Fibroblast of pulmonary artery (primary cell): Measurements from ENCODE around the gene HOXA4.

Source experiments
- DNase-seq: peaks from one replicate; pipeline ENCODE4 v3.0.0-alpha.2; 2010; ENCODE audit warnings: low read depth
- H3K4me3 ChIP-seq: replicated peaks from 2 replicates; pipeline ENCODE4 v1.5.1; 2011; ENCODE audit warnings: low read depth, mild to moderate bottlenecking, control low read depth, low read length, moderate library complexity
- CTCF ChIP-seq: IDR thresholded peaks from 2 replicates; pipeline ENCODE4 v1.5.1; 2011; ENCODE audit warnings: mild to moderate bottlenecking, control low read depth, low read length, inconsistent platforms; ENCODE audit errors: missing control alignments

HOXA4 gene

GRCh38 chr7:27083646-27084045 lies 46.9 kb downstream of the HOXA4 start:
- TF ChIP-seq CTCF, result no peak

GRCh38 chr7:27082171-27082570 lies 48.4 kb downstream of the HOXA4 start:
- H3K4me3 ChIP-seq, result no peak overlapping the region
- no peak for TF ChIP-seq CTCF
- DNase-seq, result no peak

More at GRCh38 chr7:27083646-27084045, 46.9 kb downstream of the HOXA4 start:
- no peak for DNase-seq
- no peak overlapping the region for H3K4me3 ChIP-seq

- H3K4me3 ChIP-seq, result no peak overlapping the region
- no peak for DNase-seq
- TF ChIP-seq CTCF, result no peak
Observed at GRCh38 chr7:27080844-27081436, 49.6 kb downstream of the HOXA4 start.

- H3K4me3 ChIP-seq, result no peak overlapping the region
- DNase-seq, result no peak
- TF ChIP-seq CTCF, result no peak
Observed at GRCh38 chr7:27079234-27079975, 51.2 kb downstream of the HOXA4 start.

GRCh38 chr7:27078616-27079233 lies 51.8 kb downstream of the HOXA4 start:
- no peak for DNase-seq
- TF ChIP-seq CTCF, result no peak
- H3K4me3 ChIP-seq, result no peak overlapping the region
